D721Med (cell line): ENCODE results near the gene RPLP2.

Experiments
- DNase-seq: peaks from one replicate; pipeline ENCODE4 v3.0.0; 2011; ENCODE audit warnings: low spot score; ENCODE audit not compliant: insufficient read length
- FAIRE-seq: peaks from 2 replicates; lab custom pipeline; 2011; peaks lifted over from hg19 to GRCh38; lab: Jason Lieb, UNC
- CTCF ChIP-seq: IDR thresholded peaks from 2 replicates; pipeline ENCODE4 v1.5.1; 2012; ENCODE audit warnings: mild to moderate bottlenecking, control low read depth; ENCODE audit not compliant: insufficient read depth; ENCODE audit errors: missing control alignments

Gene RPLP2

GRCh38 chr11:850775-851763 lies 41.3 kb downstream of the RPLP2 start:
- TF ChIP-seq CTCF = peak; percentile 27
- FAIRE-seq (no peak), DNase-seq (no peak)

GRCh38 chr11:852762-853161 lies 43.0 kb downstream of the RPLP2 start:
- FAIRE-seq = no peak
- no peak for TF ChIP-seq CTCF
- DNase-seq = no peak

DNA sequence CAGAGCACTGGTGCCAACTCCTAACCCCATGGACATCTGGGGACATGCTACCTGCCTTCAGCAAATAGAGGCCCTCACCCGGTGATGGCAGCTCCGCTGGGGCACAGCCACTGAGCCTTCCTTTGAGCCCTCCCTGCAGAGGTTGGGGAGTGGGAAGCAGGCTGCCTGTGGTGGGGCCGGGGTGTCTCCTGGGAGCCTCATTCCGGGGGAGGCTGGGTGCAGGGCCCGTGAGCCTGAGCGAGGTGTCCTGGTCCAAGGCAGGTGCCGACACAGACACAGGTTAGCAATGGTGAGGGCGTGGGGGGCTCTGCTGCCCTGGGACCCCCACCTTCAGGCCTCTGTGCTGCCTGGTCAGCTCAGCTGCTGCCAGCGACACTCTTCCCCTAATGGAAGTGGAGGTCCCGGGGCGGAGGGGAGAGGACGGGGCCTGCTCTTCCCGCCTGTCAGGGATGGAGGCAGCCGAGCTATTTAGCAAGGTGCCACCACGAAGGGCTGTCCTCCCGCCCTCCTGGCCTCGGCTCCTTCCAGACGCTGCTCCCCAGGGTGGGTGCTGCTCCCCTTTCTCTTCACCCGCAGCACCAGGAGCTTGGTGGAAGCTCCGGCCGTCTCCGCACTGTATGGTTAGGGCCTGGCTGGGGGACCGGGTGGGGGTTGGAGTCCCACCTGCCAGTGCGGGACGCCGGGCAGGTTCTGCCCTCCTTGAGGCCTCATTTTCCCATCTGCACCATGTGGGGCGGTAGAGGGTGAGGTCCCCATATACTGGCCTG lies 44.1 kb downstream of the RPLP2 start:
- FAIRE-seq = no peak
- no peak for TF ChIP-seq CTCF
- no peak for DNase-seq

DNA sequence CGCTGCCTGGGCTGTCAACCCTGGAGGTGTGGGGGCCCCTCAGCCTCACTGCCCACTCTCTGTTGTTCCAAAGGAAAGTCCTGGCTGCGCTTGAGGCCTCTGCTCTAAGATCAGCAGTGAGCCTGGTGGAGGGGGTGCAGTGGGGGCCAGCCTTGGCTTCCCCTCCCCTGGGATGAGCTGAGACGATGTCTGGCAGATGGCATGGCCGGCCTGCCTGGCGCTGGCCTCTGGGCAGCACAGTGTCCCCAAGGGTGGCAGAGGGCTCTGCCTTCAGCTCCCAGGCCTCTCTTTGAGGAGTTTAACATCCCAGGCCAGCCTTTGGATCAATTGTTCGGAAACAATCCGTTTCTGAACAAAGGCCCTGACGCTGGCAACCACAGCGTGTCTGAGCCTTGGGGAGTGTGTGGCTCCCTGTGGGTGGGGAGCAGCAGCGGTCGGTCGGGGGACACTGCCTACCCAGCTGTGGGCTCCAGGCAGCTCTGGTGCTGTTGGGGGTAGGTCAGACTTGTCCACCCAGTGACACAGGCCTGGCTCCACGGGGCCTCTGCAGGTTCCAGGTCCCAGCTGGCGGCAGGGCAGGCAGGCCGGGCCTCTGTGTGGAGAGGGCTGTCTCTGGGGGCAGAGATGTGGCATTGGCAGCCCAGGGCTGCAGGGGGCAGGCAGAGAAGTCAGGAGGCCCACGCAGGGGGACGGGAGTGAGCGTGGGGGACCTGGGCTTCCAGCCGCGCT lies 45.0 kb downstream of the RPLP2 start:
- TF ChIP-seq CTCF = no peak
- DNase-seq (no peak), FAIRE-seq (no peak)

DNA sequence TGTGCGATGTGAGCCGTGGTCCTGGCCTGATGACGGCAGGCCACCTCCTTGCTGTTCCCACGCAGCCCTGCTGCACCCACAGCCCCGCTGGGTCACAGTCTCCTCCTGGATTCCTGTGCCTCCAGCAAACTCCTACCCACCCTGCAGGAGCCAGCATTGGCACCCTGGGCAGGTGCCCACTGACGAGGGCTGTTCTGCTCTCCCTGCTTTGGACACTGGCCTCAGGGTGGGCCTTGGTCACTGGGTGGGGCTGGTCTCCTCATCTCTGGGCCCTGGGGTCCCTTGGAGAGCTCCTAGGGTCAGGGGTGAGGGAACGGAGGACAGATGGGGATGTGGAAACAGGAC lies 45.5 kb downstream of the RPLP2 start:
- TF ChIP-seq CTCF = no peak
- no peak for FAIRE-seq
- no peak for DNase-seq

GRCh38 chr11:855796-856195 lies 46.0 kb downstream of the RPLP2 start:
- DNase-seq (no peak), FAIRE-seq (no peak)
- TF ChIP-seq CTCF = no peak
